HEK293T (cell line): ENCODE measurements around the gene SUB1.
"Not testable (repeated sequence)": the region's sequence is repeated elsewhere in the genome, so short reads cannot be mapped to it uniquely, and the experiment has no call there.

Source experiments
- CTCF ChIA-PET: fragments of 350-600 bp; formaldehyde crosslinking; extraction: SDS; loops from one replicate; lab custom pipeline; 2021; ENCODE audit warnings: antibody characterized with exemption, inconsistent platforms; lab: Yijun Ruan, JAX
- POLR2A ChIA-PET: fragments of 350-600 bp; formaldehyde crosslinking; extraction: SDS; loops from one replicate; lab custom pipeline; 2020; ENCODE audit warnings: antibody characterized with exemption, inconsistent platforms; lab: Yijun Ruan, JAX
- DNase-seq: peaks from one replicate; pipeline ENCODE4 v3.0.0; 2012; ENCODE audit warnings: mixed read lengths; ENCODE audit errors: extremely low spot score
- ARNT ChIP-seq: fragments of 450-650 bp; IDR thresholded peaks from 2 replicates; pipeline ENCODE4 v1.6.1; 2017; ENCODE audit warnings: mild to moderate bottlenecking
- BHLHE40 ChIP-seq: fragments of 450-650 bp; IDR thresholded peaks from 2 replicates; pipeline ENCODE4 v1.6.1; 2016; ENCODE audit warnings: mild to moderate bottlenecking, moderate library complexity, borderline replicate concordance
- CTBP1 ChIP-seq: fragments of 450-650 bp; IDR thresholded peaks from 2 replicates; pipeline ENCODE4 v1.6.1; 2016; ENCODE audit warnings: borderline replicate concordance
- ELF4 ChIP-seq: fragments of 450-650 bp; IDR thresholded peaks from 2 replicates; pipeline ENCODE4 v1.6.1; 2017; ENCODE audit warnings: antibody characterized with exemption
- FOXA1 ChIP-seq: fragments of 450-650 bp; IDR thresholded peaks from 2 replicates; pipeline ENCODE4 v1.6.1; 2016; ENCODE audit warnings: mild to moderate bottlenecking
- FOXK2 ChIP-seq: fragments of 450-650 bp; IDR thresholded peaks from 2 replicates; pipeline ENCODE4 v1.6.1; 2016; ENCODE audit warnings: mild to moderate bottlenecking
- FOXM1 ChIP-seq: fragments of 450-650 bp; IDR thresholded peaks from 2 replicates; pipeline ENCODE4 v1.6.1; 2017; ENCODE audit warnings: mild to moderate bottlenecking, borderline replicate concordance
- HDGF ChIP-seq: fragments of 450-650 bp; IDR thresholded peaks from 2 replicates; pipeline ENCODE4 v1.6.1; 2017; ENCODE audit warnings: antibody characterized with exemption, borderline replicate concordance
- L3MBTL2 ChIP-seq: fragments of 450-650 bp; conservative IDR thresholded peaks from 2 replicates; pipeline ENCODE4 v1.6.1; 2016; ENCODE audit warnings: mild to moderate bottlenecking
- LEF1 ChIP-seq: fragments of 450-650 bp; IDR thresholded peaks from 2 replicates; pipeline ENCODE4 v1.6.1; 2017; ENCODE audit warnings: mild to moderate bottlenecking, borderline replicate concordance
- NFRKB ChIP-seq: fragments of 450-650 bp; IDR thresholded peaks from 2 replicates; pipeline ENCODE4 v1.6.1; 2016; ENCODE audit warnings: mild to moderate bottlenecking, moderate library complexity
- SP1 ChIP-seq: fragments of 450-650 bp; IDR thresholded peaks from 2 replicates; pipeline ENCODE4 v1.6.1; 2017
- SUZ12 ChIP-seq: fragments of 450-650 bp; IDR thresholded peaks from 2 replicates; pipeline ENCODE4 v1.6.1; 2016; ENCODE audit warnings: mild to moderate bottlenecking
- TARDBP ChIP-seq: fragments of 450-650 bp; IDR thresholded peaks from 2 replicates; pipeline ENCODE4 v1.6.1; 2016
- ZNF384 ChIP-seq: fragments of 450-650 bp; IDR thresholded peaks from 2 replicates; pipeline ENCODE4 v1.6.1; 2016
- TF ChIP-seq, protein P1 (sequence below): fragments of 450-650 bp; IDR thresholded peaks from 2 replicates; pipeline ENCODE4 v1.6.1; 2016

SUB1 gene

GRCh38 chr5:32552936-32553335, 32.4 kb upstream of the SUB1 start:
- ChIA-PET POLR2A (no interaction called here), CTCF (no interaction called here)
- DNase-seq: no peak
- TF ChIP-seq FOXA1: no peak
- TF ChIP-seq ZNF384: no peak
- no peak for TF ChIP-seq CTBP1
- no peak for TF ChIP-seq BHLHE40
- TF ChIP-seq NFRKB: no peak
- TF ChIP-seq L3MBTL2: no peak
- no peak for TF ChIP-seq LEF1
- no peak for TF ChIP-seq HDGF
- TF ChIP-seq ELF4: no peak
- TF ChIP-seq, protein P1, sequence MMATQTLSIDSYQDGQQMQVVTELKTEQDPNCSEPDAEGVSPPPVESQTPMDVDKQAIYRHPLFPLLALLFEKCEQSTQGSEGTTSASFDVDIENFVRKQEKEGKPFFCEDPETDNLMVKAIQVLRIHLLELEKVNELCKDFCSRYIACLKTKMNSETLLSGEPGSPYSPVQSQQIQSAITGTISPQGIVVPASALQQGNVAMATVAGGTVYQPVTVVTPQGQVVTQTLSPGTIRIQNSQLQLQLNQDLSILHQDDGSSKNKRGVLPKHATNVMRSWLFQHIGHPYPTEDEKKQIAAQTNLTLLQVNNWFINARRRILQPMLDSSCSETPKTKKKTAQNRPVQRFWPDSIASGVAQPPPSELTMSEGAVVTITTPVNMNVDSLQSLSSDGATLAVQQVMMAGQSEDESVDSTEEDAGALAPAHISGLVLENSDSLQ: no peak
- no peak for TF ChIP-seq SUZ12
- no peak for TF ChIP-seq SP1
- TF ChIP-seq TARDBP: no peak
- no peak for TF ChIP-seq ARNT
- no peak for TF ChIP-seq FOXM1
- TF ChIP-seq FOXK2: no peak

- DNase-seq, CTCF ChIA-PET, POLR2A ChIA-PET: not testable (repeated sequence)
These were observed 31.1 kb upstream of the SUB1 start for GRCh38 chr5:32554181-32554780.

DNA sequence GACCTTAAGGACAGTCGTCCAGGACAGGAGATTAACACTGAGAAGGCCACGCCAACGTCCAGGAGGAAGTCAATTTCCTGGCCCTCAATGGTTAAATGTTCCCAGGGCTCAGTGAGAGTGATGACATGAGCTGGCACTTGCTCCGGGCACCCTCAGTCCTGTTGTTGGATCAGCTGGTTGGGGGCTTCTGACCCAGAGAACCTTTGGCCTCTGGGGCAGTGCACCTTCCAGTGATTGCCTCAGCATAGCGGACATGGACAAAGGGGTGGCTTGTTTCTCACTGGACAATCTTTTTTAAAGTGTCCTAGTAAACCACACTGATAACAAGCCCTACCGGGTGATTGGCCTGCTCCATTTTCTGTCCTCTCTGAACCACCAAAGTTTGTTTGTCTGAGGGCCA, 28.8 kb upstream of the SUB1 start:
- POLR2A ChIA-PET, DNase-seq, CTCF ChIA-PET: not testable (repeated sequence)

- POLR2A ChIA-PET: no interaction called here
- CTCF ChIA-PET: no interaction called here
- no peak for DNase-seq
- no peak for TF ChIP-seq LEF1
- no peak for TF ChIP-seq ZNF384
- no peak for TF ChIP-seq FOXK2
- TF ChIP-seq FOXA1: no peak
- no peak for TF ChIP-seq NFRKB
- no peak for TF ChIP-seq FOXM1
- TF ChIP-seq SP1: no peak
- no peak for TF ChIP-seq TARDBP
- no peak for TF ChIP-seq CTBP1
- TF ChIP-seq BHLHE40: no peak
- no peak for TF ChIP-seq ARNT
- no peak for TF ChIP-seq L3MBTL2
- TF ChIP-seq SUZ12: no peak
- TF ChIP-seq, protein P1: no peak
- no peak for TF ChIP-seq HDGF
- TF ChIP-seq ELF4: no peak
These were observed 25.9 kb upstream of the SUB1 start for GRCh38 chr5:32559411-32559810.

GRCh38 chr5:32559921-32560320, 25.4 kb upstream of the SUB1 start:
- TF ChIP-seq CTBP1 (no peak), TARDBP (no peak), FOXA1 (no peak), NFRKB (no peak), ZNF384 (no peak), SUZ12 (no peak), BHLHE40 (no peak)
- TF ChIP-seq, protein P1: no peak
- no peak for DNase-seq
- POLR2A ChIA-PET: no interaction called here
- CTCF ChIA-PET: no interaction called here

- no peak for DNase-seq
- ChIA-PET CTCF (no interaction called here), POLR2A (no interaction called here)
- TF ChIP-seq FOXK2 (no peak), SP1 (no peak), LEF1 (no peak), CTBP1 (no peak), ZNF384 (no peak), NFRKB (no peak), TARDBP (no peak), L3MBTL2 (no peak), SUZ12 (no peak), HDGF (no peak)
These were observed 23.3 kb upstream of the SUB1 start for GRCh38 chr5:32562056-32562455.

GRCh38 chr5:32562843-32563242, 22.5 kb upstream of the SUB1 start:
- no peak for DNase-seq
- POLR2A ChIA-PET: no interaction called here

More at GRCh38 chr5:32562843-32563242, 22.5 kb upstream of the SUB1 start:
- TF ChIP-seq SUZ12 (no peak), FOXK2 (no peak), ZNF384 (no peak), TARDBP (no peak)
- CTCF ChIA-PET: no interaction called here
